Measurements from ENCODE around the gene FAM107B.

DNA sequence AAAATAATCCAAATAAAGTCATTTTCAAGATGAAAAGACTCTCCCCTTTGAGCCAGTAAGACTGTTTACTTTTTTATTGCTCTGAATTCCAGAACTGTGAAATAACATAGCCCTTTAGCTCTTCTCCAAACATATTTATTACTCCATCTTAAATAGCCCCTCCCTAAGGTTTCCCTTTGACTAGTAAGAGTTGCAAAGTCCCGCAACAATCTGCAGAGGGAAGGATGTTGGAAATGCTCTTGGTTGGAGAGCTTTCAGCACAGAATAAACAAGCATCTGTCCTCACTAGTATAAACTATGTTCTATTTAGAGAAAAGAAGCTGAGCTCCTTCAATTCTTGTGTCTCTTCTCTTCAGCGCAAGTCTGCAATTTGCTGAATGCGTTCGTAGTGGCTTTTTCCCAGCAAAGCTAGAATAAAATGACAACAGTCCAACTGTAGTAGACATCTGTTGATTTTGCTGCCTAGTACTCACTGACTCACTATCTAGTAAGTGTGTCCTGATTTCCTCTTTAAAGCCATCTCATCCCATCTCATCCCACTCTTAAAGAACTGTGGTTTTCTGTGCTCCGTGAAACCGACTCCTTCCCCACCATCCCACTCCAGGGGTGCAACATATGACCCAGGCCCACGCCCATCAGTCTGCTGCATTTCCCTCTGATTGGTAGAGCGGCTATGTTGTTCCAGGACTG lies 104.0 kb downstream of the FAM107B start:
- TF ChIP-seq, protein P1, sequence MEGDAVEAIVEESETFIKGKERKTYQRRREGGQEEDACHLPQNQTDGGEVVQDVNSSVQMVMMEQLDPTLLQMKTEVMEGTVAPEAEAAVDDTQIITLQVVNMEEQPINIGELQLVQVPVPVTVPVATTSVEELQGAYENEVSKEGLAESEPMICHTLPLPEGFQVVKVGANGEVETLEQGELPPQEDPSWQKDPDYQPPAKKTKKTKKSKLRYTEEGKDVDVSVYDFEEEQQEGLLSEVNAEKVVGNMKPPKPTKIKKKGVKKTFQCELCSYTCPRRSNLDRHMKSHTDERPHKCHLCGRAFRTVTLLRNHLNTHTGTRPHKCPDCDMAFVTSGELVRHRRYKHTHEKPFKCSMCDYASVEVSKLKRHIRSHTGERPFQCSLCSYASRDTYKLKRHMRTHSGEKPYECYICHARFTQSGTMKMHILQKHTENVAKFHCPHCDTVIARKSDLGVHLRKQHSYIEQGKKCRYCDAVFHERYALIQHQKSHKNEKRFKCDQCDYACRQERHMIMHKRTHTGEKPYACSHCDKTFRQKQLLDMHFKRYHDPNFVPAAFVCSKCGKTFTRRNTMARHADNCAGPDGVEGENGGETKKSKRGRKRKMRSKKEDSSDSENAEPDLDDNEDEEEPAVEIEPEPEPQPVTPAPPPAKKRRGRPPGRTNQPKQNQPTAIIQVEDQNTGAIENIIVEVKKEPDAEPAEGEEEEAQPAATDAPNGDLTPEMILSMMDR (IDR thresholded peaks at IDR 0.05) = no peak
- TF ChIP-seq EP300 (IDR thresholded peaks at IDR 0.05) = peak in 1 of 4 donors; percentile 48
- peak in 3 of 4 donors; percentile 63 to 74 (median 72) for TF ChIP-seq POLR2AphosphoS5 (IDR thresholded peaks at IDR 0.05)
- TF ChIP-seq POLR2A (IDR thresholded peaks at IDR 0.05) = no peak
